ENCODE data around the gene ZBTB25. TPM values are rescaled to one million over a fixed set of nuclear protein-coding genes. Genes with fewer than 3 reads are reported as not detected.

Gene ZBTB25
- polyA plus RNA-seq, 3 donors = 3.2 to 8.7 (median 3.9) TPM

- Histone ChIP-seq H3K4me3 (replicated peaks in 1 of 3; ENCODE audit: low read depth in 2 of 3, low read length in 3 of 3) (no peak overlapping the region), H3K79me2 (ENCODE audit: insufficient read depth, low read length) (peaks cover 97% of the 10 kb centered on the region), H3K27ac (ENCODE audit: low read depth in 1 of 2, low read length in 2 of 2) (no peak overlapping the region), H3K9ac (ENCODE audit: insufficient read depth, low read length, poor library complexity, severe bottlenecking) (no peak overlapping the region), H3K9me3 (replicated peaks in 1 of 2; ENCODE audit: control insufficient read depth in 1 of 2, insufficient read depth in 1 of 2, low read length in 2 of 2) (no peaks in the 10 kb centered on the region), H3K36me3 (replicated peaks in 1 of 2; ENCODE audit: control insufficient read depth in 1 of 2, insufficient read depth in 2 of 2, low read length in 2 of 2) (peaks cover 6 to 17% of the 10 kb centered on the region in 2 donors), H4K20me1 (ENCODE audit: insufficient read depth, low read length) (peaks cover 100% of the 10 kb centered on the region), H3K27me3 (ENCODE audit: control insufficient read depth in 2 of 2, insufficient read depth in 2 of 2, low read length in 2 of 2) (no peaks in the 10 kb centered on the region), H2AFZ (ENCODE audit: insufficient read depth, low read depth, low read length, poor library complexity, severe bottlenecking) (no peak overlapping the region), H3K4me1 (ENCODE audit: control insufficient read depth in 1 of 2, insufficient read depth in 2 of 2, low read length in 2 of 2) (peaks cover 0 to 3% of the 10 kb centered on the region in 2 donors), H3K4me2 (replicated peaks; ENCODE audit: extremely low read depth, low read length, poor library complexity, severe bottlenecking) (no peak overlapping the region)
- Mint-ChIP-seq H3K4me1 (peaks cover 3% of the 10 kb centered on the region), H3K27me3 (ENCODE audit: low read depth in 3 of 3) (no peaks in the 10 kb centered on the region), H3K27ac (no peak overlapping the region), H3K36me3 (peaks cover 4 to 6% of the 10 kb centered on the region in 2 donors), H3K4me3 (no peak overlapping the region), H3K9me3 (no peaks in the 10 kb centered on the region)
- no CpG with 5 or more reads among the region's 1 CpG for WGBS (ENCODE audit: insufficient coverage)
- TF ChIP-seq CTCF (IDR thresholded peaks at IDR 0.05) = no peak
- DNase-seq = no peak
- intact Hi-C loops (cut with micrococcal nuclease) = no loop called here
These were observed 13.3 kb upstream of the ZBTB25 start for GRCh38 chr14:64516969-64517368.

- intact Hi-C loops (cut with micrococcal nuclease) = no loop called here
- H4K20me1 ChIP-seq (ENCODE audit: insufficient read depth, low read length) = peaks cover 100% of the 10 kb centered on the region
- peaks cover 18 to 22% of the 10 kb centered on the region in 2 donors for H3K4me1 ChIP-seq (ENCODE audit: control insufficient read depth in 1 of 2, insufficient read depth in 2 of 2, low read length in 2 of 2)
- no peaks in the 10 kb centered on the region for H3K27me3 ChIP-seq (ENCODE audit: control insufficient read depth in 2 of 2, insufficient read depth in 2 of 2, low read length in 2 of 2)
- H2AFZ ChIP-seq (ENCODE audit: insufficient read depth, low read depth, low read length, poor library complexity, severe bottlenecking) = no peak overlapping the region
- no peaks in the 10 kb centered on the region for H3K9me3 Mint-ChIP-seq
- no peaks in the 10 kb centered on the region for H3K9me3 ChIP-seq (replicated peaks in 1 of 2; ENCODE audit: control insufficient read depth in 1 of 2, insufficient read depth in 1 of 2, low read length in 2 of 2)
- H3K4me1 Mint-ChIP-seq = peaks cover 21% of the 10 kb centered on the region
- H3K79me2 ChIP-seq (ENCODE audit: insufficient read depth, low read length) = peaks cover 98% of the 10 kb centered on the region
- no peak overlapping the region for H3K4me2 ChIP-seq (replicated peaks; ENCODE audit: extremely low read depth, low read length, poor library complexity, severe bottlenecking)
- H3K4me3 ChIP-seq (replicated peaks in 1 of 3; ENCODE audit: low read depth in 2 of 3, low read length in 3 of 3) = no peak overlapping the region
- no peak for DNase-seq
- WGBS (ENCODE audit: insufficient coverage) = no CpG with 5 or more reads among the region's 1 CpG
- no peaks in the 10 kb centered on the region for H3K36me3 ChIP-seq (replicated peaks in 1 of 2; ENCODE audit: control insufficient read depth in 1 of 2, insufficient read depth in 2 of 2, low read length in 2 of 2)
- no peak overlapping the region for H3K27ac Mint-ChIP-seq
- no peak overlapping the region for H3K4me3 Mint-ChIP-seq
- no peak overlapping the region for H3K9ac ChIP-seq (ENCODE audit: insufficient read depth, low read length, poor library complexity, severe bottlenecking)
- H3K36me3 Mint-ChIP-seq = peaks cover 3 to 4% of the 10 kb centered on the region in 2 donors
- no peak for TF ChIP-seq CTCF (IDR thresholded peaks at IDR 0.05)
- no peak overlapping the region for H3K27ac ChIP-seq (ENCODE audit: low read depth in 1 of 2, low read length in 2 of 2)
- no peaks in the 10 kb centered on the region for H3K27me3 Mint-ChIP-seq (ENCODE audit: low read depth in 3 of 3)
These were observed 11.4 kb upstream of the ZBTB25 start for GRCh38 chr14:64515053-64515452.

Data from CD14-positive monocyte (primary cell).